HG03045 (cell line): ENCODE measurements around the gene PDCD1LG2.

Experiments used
- ATAC-seq: cut with Tn5 transposase; IDR thresholded peaks from one replicate; pipeline ENCODE4 v1.9.1; 2021; ENCODE audit warnings: mild to moderate bottlenecking, moderate library complexity; ENCODE audit not compliant: unreplicated experiment

Gene PDCD1LG2

GRCh38 chr9:5608298-5609225, 98.2 kb downstream of the PDCD1LG2 start:
- ATAC-seq, result no peak

GRCh38 chr9:5609226-5609596, 98.9 kb downstream of the PDCD1LG2 start:
- ATAC-seq, result no peak

DNA sequence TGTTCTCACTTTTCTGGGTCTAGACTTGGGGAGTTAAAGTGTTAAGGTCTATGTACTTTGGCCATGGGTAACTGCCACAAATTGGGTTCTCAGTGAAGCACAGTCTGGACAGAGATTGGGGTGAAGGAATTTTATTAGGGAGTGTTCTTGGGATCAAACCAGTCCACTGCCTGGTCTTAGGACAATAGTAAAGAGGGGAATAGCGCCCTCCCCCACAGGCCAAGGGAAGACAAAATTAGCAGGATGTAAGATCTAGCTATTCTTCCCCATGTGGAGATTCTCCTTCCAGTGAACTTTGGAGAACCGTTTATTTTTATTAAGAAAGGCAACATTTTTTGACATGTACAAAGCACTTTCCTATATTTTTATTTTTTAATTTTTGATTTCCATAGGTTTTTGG, 100.2 kb downstream of the PDCD1LG2 start:
- no peak for ATAC-seq

DNA sequence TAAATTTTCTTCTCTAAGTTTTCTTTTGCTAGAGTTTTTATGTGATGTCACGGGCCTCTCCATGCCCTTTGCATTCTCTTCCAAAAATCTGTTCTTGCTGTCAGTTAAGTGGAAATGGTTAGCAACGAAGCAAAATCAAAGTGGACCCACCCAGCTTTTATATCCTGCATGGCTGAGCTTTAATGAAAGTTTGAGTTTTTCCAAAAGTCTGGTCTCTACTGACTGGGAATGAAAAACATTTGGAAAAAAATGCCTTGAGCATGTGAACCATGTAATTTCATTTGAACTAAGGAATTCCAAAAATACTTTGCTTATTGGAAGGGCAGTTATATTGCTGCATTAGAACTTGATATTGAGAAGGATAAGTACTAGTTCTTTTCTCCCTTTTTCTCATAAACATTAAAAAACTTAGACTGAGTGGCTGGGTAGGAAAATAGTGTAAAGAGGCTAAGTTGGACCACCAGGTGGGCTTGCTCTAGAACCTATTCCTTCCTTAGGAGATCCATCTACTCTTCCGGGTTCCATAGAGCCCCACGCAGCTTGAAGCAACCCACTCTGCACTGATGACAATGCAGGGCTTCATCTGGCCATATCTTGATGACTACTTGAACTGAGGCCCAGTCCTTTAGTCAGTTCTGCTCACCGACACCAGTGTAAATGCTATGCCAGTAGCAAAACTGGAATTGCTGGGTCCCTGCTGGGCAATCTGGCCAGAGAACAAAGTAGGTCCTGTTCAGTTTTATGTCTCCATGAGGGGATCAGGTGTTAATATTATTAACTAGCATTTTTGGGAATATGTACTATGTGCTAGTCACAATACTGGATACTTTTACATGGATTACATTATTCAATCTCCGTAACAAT, 101.2 kb downstream of the PDCD1LG2 start:
- no peak for ATAC-seq

DNA sequence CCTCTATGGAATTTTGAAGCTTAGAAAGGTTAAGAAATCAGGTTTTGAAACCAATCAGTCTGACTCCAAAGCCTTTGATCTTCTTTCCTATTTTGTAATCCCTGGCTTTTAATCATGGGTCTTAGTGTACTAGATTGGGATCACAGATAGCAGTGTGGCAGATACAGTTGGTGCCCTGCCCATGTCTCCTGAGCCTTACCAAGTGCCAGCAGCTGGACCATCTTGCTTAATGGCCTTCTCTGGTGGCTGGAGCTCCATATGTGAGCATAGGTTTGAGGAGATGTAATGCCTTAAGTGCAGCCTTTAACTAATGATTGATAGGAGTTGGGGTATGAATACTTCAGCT, 101.8 kb downstream of the PDCD1LG2 start:
- ATAC-seq, result no peak

DNA sequence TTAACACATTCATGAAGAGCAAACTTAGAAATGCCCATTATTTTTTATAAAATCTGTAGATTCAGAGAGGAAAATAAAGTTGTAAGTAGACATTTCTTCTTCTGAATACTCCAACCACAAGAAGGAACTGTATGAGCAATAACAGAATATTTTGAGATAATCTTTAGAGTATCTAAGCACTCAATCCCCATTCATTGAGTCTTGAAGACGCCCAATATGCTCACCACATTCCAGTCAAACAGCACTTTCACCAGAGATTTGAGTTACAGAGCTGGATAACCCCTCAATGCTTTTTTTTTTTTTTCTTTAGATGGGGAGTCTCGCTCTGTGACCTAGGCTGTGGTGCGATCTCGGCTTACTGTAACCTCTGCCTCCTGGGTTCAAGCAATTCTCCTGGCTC, 103.9 kb downstream of the PDCD1LG2 start:
- no peak for ATAC-seq

DNA sequence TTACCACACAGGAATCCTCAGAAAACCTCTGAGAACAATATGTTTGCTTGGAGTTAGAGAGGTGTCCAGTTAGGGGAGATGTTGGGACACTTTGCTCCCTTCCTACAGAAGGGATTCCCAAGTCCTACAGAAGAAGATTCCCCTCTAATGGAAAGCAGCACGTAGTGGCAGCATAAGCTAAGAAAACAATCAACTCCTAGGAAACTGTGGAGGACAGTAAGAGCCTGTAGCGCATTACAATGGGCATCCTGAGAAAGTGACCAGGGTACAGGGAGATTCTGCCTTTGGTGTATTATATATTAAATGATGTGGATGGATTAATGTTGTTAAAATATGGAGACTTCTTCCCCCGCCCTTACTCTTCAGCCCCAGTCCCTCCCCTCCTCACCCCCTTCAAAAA, 104.7 kb downstream of the PDCD1LG2 start:
- no peak for ATAC-seq

GRCh38 chr9:5617749-5618148, 107.4 kb downstream of the PDCD1LG2 start:
- ATAC-seq, result peak; percentile 90

GRCh38 chr9:5620494-5620893, 110.2 kb downstream of the PDCD1LG2 start:
- no peak for ATAC-seq
